Mesenchymal stem cell (in vitro differentiated cells and primary cell): ENCODE data around the gene MCF2L2.

ENCODE experiments used
- DNase-seq: peaks from one replicate; pipeline ENCODE4 v3.0.0-alpha.2; 2013
- H2AFZ ChIP-seq: one replicate; pipeline ENCODE4 v1.6.1; 2013; ENCODE audit warnings: low read depth, mild to moderate bottlenecking, control low read depth, inconsistent platforms, low read length, moderate library complexity
- H2AK5ac ChIP-seq: 2 replicates; pipeline ENCODE4 v1.6.1; 2013; ENCODE audit warnings: low read length, moderate library complexity, mild to moderate bottlenecking, inconsistent platforms; ENCODE audit not compliant: severe bottlenecking
- H2BK120ac ChIP-seq: one replicate; pipeline ENCODE4 v1.6.1; 2013; ENCODE audit warnings: low read depth, mild to moderate bottlenecking, inconsistent platforms, low read length, moderate library complexity
- H2BK12ac ChIP-seq, 2 experiments: one replicate each; pipeline ENCODE4 v1.6.1; 2013; ENCODE audit warnings: inconsistent platforms in 2 of 2, low read length in 2 of 2, mild to moderate bottlenecking in 2 of 2, moderate library complexity in 2 of 2, control low read depth in 1 of 2
- H2BK15ac ChIP-seq: one replicate; pipeline ENCODE4 v1.6.1; 2013; ENCODE audit warnings: mild to moderate bottlenecking, low read depth, inconsistent platforms; ENCODE audit not compliant: poor library complexity, severe bottlenecking
- H2BK5ac ChIP-seq: 2 replicates; pipeline ENCODE4 v1.6.1; 2013; ENCODE audit warnings: low read depth, mild to moderate bottlenecking, low read length, control low read depth, inconsistent platforms; ENCODE audit not compliant: poor library complexity, severe bottlenecking
- H3K14ac ChIP-seq, 2 experiments: one replicate each; pipeline ENCODE4 v1.6.1; 2013; ENCODE audit warnings: inconsistent platforms in 2 of 2, low read length in 2 of 2, control low read depth in 1 of 2, mild to moderate bottlenecking in 1 of 2, moderate library complexity in 1 of 2
- H3K18ac ChIP-seq, 2 experiments: one replicate each; pipeline ENCODE4 v1.6.1; 2013; ENCODE audit warnings: inconsistent platforms in 2 of 2, low read length in 2 of 2, control low read depth in 1 of 2, low read depth in 1 of 2, mild to moderate bottlenecking in 1 of 2
- H3K23ac ChIP-seq, 2 experiments: one replicate each; pipeline ENCODE4 v1.6.1; 2013; ENCODE audit warnings: inconsistent platforms in 2 of 2, low read length in 2 of 2, mild to moderate bottlenecking in 2 of 2, moderate library complexity in 2 of 2, control low read depth in 1 of 2
- H3K27ac ChIP-seq: 2 replicates; pipeline ENCODE4 v1.5.1; 2013; ENCODE audit warnings: mild to moderate bottlenecking, moderate library complexity, low read length, control low read depth, inconsistent platforms; ENCODE audit not compliant: poor library complexity, severe bottlenecking
- H3K27me3 ChIP-seq, 2 experiments: 2 replicates each; pipeline versions ENCODE4 v1.6.1 to v1.7.0; 2013; ENCODE audit warnings: low read length in 2 of 2, mild to moderate bottlenecking in 2 of 2, moderate library complexity in 2 of 2, control low read depth in 1 of 2, inconsistent platforms in 1 of 2; ENCODE audit not compliant: control insufficient read depth in 1 of 2, insufficient read depth in 1 of 2
- H3K36me3 ChIP-seq, 2 experiments: 2 replicates each; pipeline versions ENCODE4 v1.6.1 to v1.7.0; 2013; ENCODE audit warnings: low read length in 2 of 2, control low read depth in 1 of 2, inconsistent platforms in 1 of 2, low read depth in 1 of 2, mild to moderate bottlenecking in 1 of 2; ENCODE audit not compliant: insufficient read depth in 2 of 2, control insufficient read depth in 1 of 2
- H3K4ac ChIP-seq, 2 experiments: one replicate each; pipeline ENCODE4 v1.6.1; 2013; ENCODE audit warnings: inconsistent platforms in 2 of 2, low read length in 2 of 2, mild to moderate bottlenecking in 2 of 2, moderate library complexity in 2 of 2, control low read depth in 1 of 2, low read depth in 1 of 2
- H3K4me1 ChIP-seq: 2 replicates; pipeline ENCODE4 v1.6.1; 2013; ENCODE audit warnings: low read depth, low read length, control low read depth; ENCODE audit not compliant: control insufficient read depth, insufficient read depth
- H3K4me2 ChIP-seq: 2 replicates; pipeline ENCODE4 v1.6.1; 2013; ENCODE audit warnings: low read length, mild to moderate bottlenecking, inconsistent platforms; ENCODE audit not compliant: poor library complexity, severe bottlenecking
- H3K4me3 ChIP-seq, 2 experiments: 2 replicates each; pipeline versions ENCODE4 v1.5.1 to v1.7.0; 2013; ENCODE audit warnings: low read length in 2 of 2, mild to moderate bottlenecking in 2 of 2, control low read depth in 1 of 2, low read depth in 1 of 2; ENCODE audit not compliant: insufficient read depth in 1 of 2
- H3K79me1 ChIP-seq: replicated peaks from 2 replicates; pipeline ENCODE4 v1.6.1; 2013; ENCODE audit warnings: mild to moderate bottlenecking, control low read depth, low read length, inconsistent platforms; ENCODE audit not compliant: poor library complexity, severe bottlenecking
- H3K9ac ChIP-seq: 2 replicates; pipeline ENCODE4 v1.7.0; 2013; ENCODE audit warnings: mild to moderate bottlenecking, low read length, moderate library complexity
- H3K9me3 ChIP-seq: 2 replicates; pipeline ENCODE4 v1.7.0; 2013; ENCODE audit warnings: mild to moderate bottlenecking, low read length; ENCODE audit not compliant: control insufficient read depth
- H4K8ac ChIP-seq: one replicate; pipeline ENCODE4 v1.6.1; 2013; ENCODE audit warnings: inconsistent platforms, mild to moderate bottlenecking, low read length, moderate library complexity
- H4K91ac ChIP-seq: one replicate; pipeline ENCODE4 v1.6.1; 2013; ENCODE audit warnings: mild to moderate bottlenecking, low read length, inconsistent platforms
- WGBS: methylation state at CpG from one replicate; pipeline ENCODE4 v1.1.7; 2013; ENCODE audit warnings: mixed read lengths; 5-methylcytosine and 5-hydroxymethylcytosine counted together

The MCF2L2 gene

GRCh38 chr3:183274609-183275008 is 153.8 kb downstream of the MCF2L2 start:
- DNase-seq = no peak

DNA sequence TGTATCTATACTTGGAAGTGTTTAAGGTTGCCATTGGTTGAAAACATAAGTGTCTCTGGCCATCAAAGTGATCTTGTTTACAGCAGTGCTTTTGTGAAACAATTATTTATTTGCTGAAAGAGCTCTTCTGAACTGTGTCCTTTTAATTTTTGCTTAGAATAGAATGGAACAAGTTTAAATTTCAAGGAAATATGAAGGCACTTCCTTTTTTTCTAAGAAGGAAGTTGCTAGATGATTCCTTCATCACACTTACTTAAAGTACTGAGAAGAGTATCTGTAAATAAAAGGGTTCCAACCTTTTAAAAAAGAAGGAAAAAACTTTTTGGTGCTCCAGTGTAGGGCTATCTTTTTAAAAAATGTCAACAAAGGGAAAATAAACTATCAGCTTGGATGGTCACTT is 155.6 kb downstream of the MCF2L2 start:
- Histone ChIP-seq H2AK5ac (no peak overlapping the region), H3K4ac (no peak overlapping the region), H3K4me3 (no peak overlapping the region), H2BK120ac (no peak overlapping the region), H3K14ac (no peak overlapping the region), H3K36me3 (peaks cover 2 to 7% of the 10 kb centered on the region in 2 experiments), H3K4me2 (no peak overlapping the region), H2AFZ (no peak overlapping the region), H4K91ac (no peak overlapping the region), H3K9me3 (no peaks in the 10 kb centered on the region), H2BK15ac (no peak overlapping the region), H3K27me3 (no peaks in the 10 kb centered on the region), H3K18ac (no peak overlapping the region), H4K8ac (no peak overlapping the region), H3K23ac (no peak overlapping the region), H2BK12ac (no peak overlapping the region), H3K4me1 (peaks cover 3% of the 10 kb centered on the region), H3K9ac (no peak overlapping the region), H3K27ac (no peak overlapping the region), H3K79me1 (peaks cover 17% of the 10 kb centered on the region), H2BK5ac (no peak overlapping the region)
- DNase-seq = no peak

More at GRCh38 chr3:183274609-183275008, 153.8 kb downstream of the MCF2L2 start:
- Histone ChIP-seq H3K27me3 (no peaks in the 10 kb centered on the region), H3K9ac (no peak overlapping the region), H3K27ac (no peak overlapping the region), H3K79me1 (peaks cover 9% of the 10 kb centered on the region), H2BK5ac (no peak overlapping the region), H3K4me3 (no peak overlapping the region), H2BK15ac (no peak overlapping the region), H2AK5ac (no peak overlapping the region), H3K4me1 (peaks cover 5% of the 10 kb centered on the region), H3K18ac (no peak overlapping the region), H3K9me3 (no peaks in the 10 kb centered on the region), H3K23ac (no peak overlapping the region), H2AFZ (no peak overlapping the region), H3K14ac (no peak overlapping the region), H3K4me2 (no peak overlapping the region), H4K91ac (no peak overlapping the region), H2BK12ac (no peak overlapping the region), H2BK120ac (no peak overlapping the region), H3K4ac (no peak overlapping the region), H4K8ac (no peak overlapping the region), H3K36me3 (peaks cover 2 to 7% of the 10 kb centered on the region in 2 experiments)
- WGBS = 87% methylated on average over 5 of the region's 5 CpGs

DNA sequence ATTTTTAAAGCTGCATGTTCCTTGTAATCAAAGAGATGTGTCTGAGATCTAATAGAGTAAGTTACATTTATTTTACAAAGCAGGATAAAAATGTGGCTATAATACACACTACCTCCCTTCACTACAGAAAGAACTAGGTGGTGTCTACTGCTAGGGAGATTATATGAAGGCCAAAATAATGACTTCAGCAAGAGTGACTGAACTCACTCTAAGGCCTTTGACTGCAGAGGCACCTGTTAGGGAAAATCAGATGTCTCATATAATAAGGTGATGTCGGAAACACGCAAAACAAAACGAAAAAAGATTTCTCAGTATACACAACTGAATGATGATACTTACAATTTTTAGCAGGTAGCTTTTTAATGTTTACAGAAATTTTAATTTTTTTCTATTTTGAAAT is 156.3 kb downstream of the MCF2L2 start:
- H2AFZ ChIP-seq = no peak overlapping the region
- H3K4me3 ChIP-seq = no peak overlapping the region
- H3K27me3 ChIP-seq = no peaks in the 10 kb centered on the region
- H4K8ac ChIP-seq = no peak overlapping the region
- H3K9ac ChIP-seq = no peak overlapping the region
- no peak overlapping the region for H2AK5ac ChIP-seq
- no peak overlapping the region for H3K4me2 ChIP-seq
- peaks cover 22% of the 10 kb centered on the region for H3K79me1 ChIP-seq
- no peak for DNase-seq
- no peak overlapping the region for H3K4ac ChIP-seq
- no peak overlapping the region for H3K18ac ChIP-seq
- no peak overlapping the region for H2BK15ac ChIP-seq
- no peak overlapping the region for H3K23ac ChIP-seq
- H3K9me3 ChIP-seq = no peaks in the 10 kb centered on the region
- no peak overlapping the region for H2BK5ac ChIP-seq
- peaks cover 3% of the 10 kb centered on the region for H3K4me1 ChIP-seq
- no peak overlapping the region for H4K91ac ChIP-seq
- H2BK120ac ChIP-seq = no peak overlapping the region
- no peak overlapping the region for H2BK12ac ChIP-seq
- no peak overlapping the region for H3K27ac ChIP-seq
- 100% methylated on average over 2 of the region's 3 CpGs for WGBS
- H3K14ac ChIP-seq = no peak overlapping the region
- H3K36me3 ChIP-seq = peaks cover 5 to 7% of the 10 kb centered on the region in 2 experiments

- H2BK120ac ChIP-seq = no peak overlapping the region
- peaks cover 25% of the 10 kb centered on the region for H3K79me1 ChIP-seq
- no peak overlapping the region for H2BK12ac ChIP-seq
- H3K36me3 ChIP-seq = peaks cover 5 to 7% of the 10 kb centered on the region in 2 experiments
- no peak overlapping the region for H3K9ac ChIP-seq
- no peaks in the 10 kb centered on the region for H3K27me3 ChIP-seq
- H4K8ac ChIP-seq = no peak overlapping the region
- H3K14ac ChIP-seq = no peak overlapping the region
- no peak overlapping the region for H3K23ac ChIP-seq
- H3K4me2 ChIP-seq = no peak overlapping the region
- 96% methylated on average over 7 of the region's 7 CpGs for WGBS
- no peak overlapping the region for H2AFZ ChIP-seq
- H4K91ac ChIP-seq = no peak overlapping the region
- H3K9me3 ChIP-seq = no peaks in the 10 kb centered on the region
- no peak overlapping the region for H2BK15ac ChIP-seq
- H3K4me3 ChIP-seq = no peak overlapping the region
- H3K18ac ChIP-seq = no peak overlapping the region
- no peak overlapping the region for H3K4ac ChIP-seq
- no peak overlapping the region for H2AK5ac ChIP-seq
- no peak overlapping the region for H3K27ac ChIP-seq
- no peak overlapping the region for H2BK5ac ChIP-seq
- DNase-seq = no peak
- peaks cover 4% of the 10 kb centered on the region for H3K4me1 ChIP-seq
Measured at GRCh38 chr3:183270344-183270743, 158.1 kb downstream of the MCF2L2 start.
